Measurements from ENCODE around the gene PRSS37. TPM values are rescaled to one million over a fixed set of nuclear protein-coding genes. Genes with fewer than 3 reads are reported as not detected.

The PRSS37 gene
- total RNA-seq, 3 donors from 2014 or later, result not detected

DNA sequence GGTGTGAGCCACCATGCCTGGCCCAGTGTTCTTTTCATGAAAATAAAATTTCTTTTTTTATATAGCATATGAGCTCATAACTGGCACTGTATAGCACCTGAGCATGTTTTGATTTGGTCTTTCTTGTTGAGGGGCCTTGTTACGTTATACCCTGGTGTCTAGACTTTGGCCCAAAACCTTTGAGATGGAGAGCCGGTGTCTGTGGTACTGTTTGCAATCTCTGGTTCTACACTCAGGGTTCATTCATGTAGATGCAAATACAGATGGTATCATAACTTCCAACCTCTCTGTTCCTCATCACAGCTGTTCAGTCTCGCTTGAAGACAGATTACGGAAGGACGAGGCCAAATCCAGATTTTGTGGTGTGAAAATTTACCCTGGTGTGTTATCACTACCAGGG, 51.4 kb downstream of the PRSS37 start, which contains the start of gene TAS2R5:
Gene TAS2R5 (plus strand): TSS at position 301 of the 400 bp plus-strand sequence. CDS start 145 bp downstream, outside the sequence.
- DNase-seq (no peak), ATAC-seq (no peak)
- Histone ChIP-seq H3K9me3 (no peaks in the 10 kb centered on the region), H3K4me1 (ENCODE audit: low read depth) (no peaks in the 10 kb centered on the region), H3K36me3 (ENCODE audit: low read depth) (no peaks in the 10 kb centered on the region), H3K4me3 (no peak within 1 kb of the TSS)
- TF ChIP-seq, protein P1, sequence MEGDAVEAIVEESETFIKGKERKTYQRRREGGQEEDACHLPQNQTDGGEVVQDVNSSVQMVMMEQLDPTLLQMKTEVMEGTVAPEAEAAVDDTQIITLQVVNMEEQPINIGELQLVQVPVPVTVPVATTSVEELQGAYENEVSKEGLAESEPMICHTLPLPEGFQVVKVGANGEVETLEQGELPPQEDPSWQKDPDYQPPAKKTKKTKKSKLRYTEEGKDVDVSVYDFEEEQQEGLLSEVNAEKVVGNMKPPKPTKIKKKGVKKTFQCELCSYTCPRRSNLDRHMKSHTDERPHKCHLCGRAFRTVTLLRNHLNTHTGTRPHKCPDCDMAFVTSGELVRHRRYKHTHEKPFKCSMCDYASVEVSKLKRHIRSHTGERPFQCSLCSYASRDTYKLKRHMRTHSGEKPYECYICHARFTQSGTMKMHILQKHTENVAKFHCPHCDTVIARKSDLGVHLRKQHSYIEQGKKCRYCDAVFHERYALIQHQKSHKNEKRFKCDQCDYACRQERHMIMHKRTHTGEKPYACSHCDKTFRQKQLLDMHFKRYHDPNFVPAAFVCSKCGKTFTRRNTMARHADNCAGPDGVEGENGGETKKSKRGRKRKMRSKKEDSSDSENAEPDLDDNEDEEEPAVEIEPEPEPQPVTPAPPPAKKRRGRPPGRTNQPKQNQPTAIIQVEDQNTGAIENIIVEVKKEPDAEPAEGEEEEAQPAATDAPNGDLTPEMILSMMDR (IDR thresholded peaks at IDR 0.05), result no peak
- intact Hi-C loops (cut with DNase I, micrococcal nuclease), result loop anchor here in 1 of 2 donors (10.0 kb wide), 1 partner anchor 135 kb away; no protein-coding TSS in a partner anchor

DNA sequence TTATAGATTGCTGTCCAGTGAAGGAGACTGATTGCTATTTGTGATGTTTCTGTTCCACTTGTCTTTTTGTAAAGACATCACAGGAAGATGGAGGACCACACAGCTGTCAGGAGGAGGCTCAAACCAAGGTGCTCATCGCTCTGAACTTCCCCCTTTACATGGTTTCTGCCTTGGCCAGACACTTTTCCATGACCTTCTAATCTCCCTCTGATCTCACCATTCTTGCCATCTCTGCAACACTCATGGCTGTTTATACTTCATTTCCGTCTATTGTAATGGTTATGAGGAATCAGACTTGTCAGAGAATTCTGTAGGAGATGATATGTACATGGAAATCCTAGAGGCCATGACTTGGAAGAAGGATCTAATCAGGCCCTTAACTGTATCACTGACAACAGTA, 53.0 kb downstream of the PRSS37 start:
- Histone ChIP-seq H3K9me3 (no peaks in the 10 kb centered on the region), H3K4me3 (no peak overlapping the region), H3K36me3 (ENCODE audit: low read depth) (no peaks in the 10 kb centered on the region), H3K4me1 (ENCODE audit: low read depth) (no peaks in the 10 kb centered on the region)
- ATAC-seq (no peak), DNase-seq (no peak)
- intact Hi-C loops (cut with DNase I, micrococcal nuclease), result loop anchor here in 1 of 2 donors (10.0 kb wide), 1 partner anchor 133 kb away; no protein-coding TSS in a partner anchor
- TF ChIP-seq, protein P1 (IDR thresholded peaks at IDR 0.05), result no peak

Other genes with a start within 250 kb of the PRSS37 start
- 10 to 100 TPM; 25.6 to 38.1 (median 28.0) TPM for gene DENND11, start 139.3 kb downstream of the PRSS37 start, total RNA-seq
- not detected for gene WEE2, start 133.1 kb downstream of the PRSS37 start, total RNA-seq
- gene SSBP1, start 103.1 kb downstream of the PRSS37 start, total RNA-seq, result 10 to 100 TPM; 67.3 to 96.4 (median 81.6) TPM
- 1 to 10 TPM; 1.8 to 3.0 (median 2.7) TPM for gene TAS2R3, start 77.4 kb downstream of the PRSS37 start, total RNA-seq
- 1 to 10 TPM; 1.1 to 2.3 (median 2.1) TPM for gene TAS2R4, start 64.8 kb downstream of the PRSS37 start, total RNA-seq
- gene TAS2R5, start 51.3 kb downstream of the PRSS37 start, total RNA-seq, result 1 to 10 TPM; 1.1 to 2.7 (median 2.4) TPM
- under 1 TPM in 1 of 3 donors, not detected in 2; 0.26 TPM for gene OR9A4, start 74.9 kb upstream of the PRSS37 start, total RNA-seq
- gene CLEC5A, start 105.5 kb upstream of the PRSS37 start, total RNA-seq, result under 1 TPM in 2 of 3 donors, not detected in 1; 0.38 to 0.41 TPM
- under 1 TPM in 1 of 3 donors, not detected in 2; 0.35 TPM for gene TAS2R38, start 132.3 kb upstream of the PRSS37 start, total RNA-seq
- 1 to 10 TPM; 1.7 to 3.0 (median 1.8) TPM for gene MGAM, start 154.4 kb upstream of the PRSS37 start, total RNA-seq